ENCODE measurements around the gene CR1L. TPM values are rescaled to one million over a fixed set of nuclear protein-coding genes. Genes with fewer than 3 reads are reported as not detected.
"Not testable (repeated sequence)": the region's sequence is repeated elsewhere in the genome, so short reads cannot be mapped to it uniquely, and the experiment has no call there.

The CR1L gene
- total RNA-seq, 3 donors from 2014 or later (not counting 1 experiment from before 2014, with no cell fraction given): 0.98 TPM; not detected in 2

GRCh38 chr1:207673399-207673798 lies 28.5 kb downstream of the CR1L start:
- Histone ChIP-seq H3K9me3 (ENCODE audit: control insufficient read depth, insufficient read depth, low read length) (no peaks in the 10 kb centered on the region), H3K36me3 (ENCODE audit: control insufficient read depth, insufficient read depth, low read length) (no peaks in the 10 kb centered on the region), H3K27ac (ENCODE audit: low read length) (no peak overlapping the region), H3K27me3 (ENCODE audit: control insufficient read depth, insufficient read depth, low read length) (peaks cover 5% of the 10 kb centered on the region), H3K4me1 (ENCODE audit: control insufficient read depth, insufficient read depth, low read length) (no peaks in the 10 kb centered on the region), H3K4me3 (ENCODE audit: low read length) (no peak overlapping the region)
- Mint-ChIP-seq H3K27ac (no peak overlapping the region), H3K4me3 (no peak overlapping the region), H3K27me3 (ENCODE audit: low read depth in 2 of 2) (peaks cover 37 to 48% of the 10 kb centered on the region in 2 donors), H3K9me3 (no peaks in the 10 kb centered on the region), H3K36me3 (no peaks in the 10 kb centered on the region), H3K4me1 (no peaks in the 10 kb centered on the region)
- ATAC-seq (no peak), DNase-seq (no peak)
- TF ChIP-seq CTCF (IDR thresholded peaks at IDR 0.05): no peak
- 81% methylated on average over 5 of the region's 6 CpGs for WGBS (ENCODE audit: insufficient coverage)
- intact Hi-C loops (cut with micrococcal nuclease): no loop called here

GRCh38 chr1:207676153-207676552 lies 31.2 kb downstream of the CR1L start:
- TF ChIP-seq CTCF (IDR thresholded peaks at IDR 0.05): no peak

GRCh38 chr1:207680590-207681388 lies 35.9 kb downstream of the CR1L start:
- H3K4me1 Mint-ChIP-seq; H3K4me3 Mint-ChIP-seq; H3K4me3 ChIP-seq (ENCODE audit: low read length); H3K27ac ChIP-seq (ENCODE audit: low read length); intact Hi-C loops (cut with micrococcal nuclease); H3K36me3 Mint-ChIP-seq; H3K9me3 Mint-ChIP-seq; ATAC-seq; H3K9me3 ChIP-seq (ENCODE audit: control insufficient read depth, insufficient read depth, low read length); H3K4me1 ChIP-seq (ENCODE audit: control insufficient read depth, insufficient read depth, low read length); H3K36me3 ChIP-seq (ENCODE audit: control insufficient read depth, insufficient read depth, low read length); H3K27me3 ChIP-seq (ENCODE audit: control insufficient read depth, insufficient read depth, low read length); DNase-seq; H3K27ac Mint-ChIP-seq: not testable (repeated sequence)
- 92% methylated on average over 4 of the region's 6 CpGs for WGBS (ENCODE audit: insufficient coverage)
- peaks cover 14 to 17% of the 10 kb centered on the region in 2 donors for H3K27me3 Mint-ChIP-seq (ENCODE audit: low read depth in 2 of 2)

More at GRCh38 chr1:207676153-207676552, 31.2 kb downstream of the CR1L start:
- DNase-seq (no peak), ATAC-seq (no peak)
- Histone ChIP-seq H3K4me1 (ENCODE audit: control insufficient read depth, insufficient read depth, low read length) (no peaks in the 10 kb centered on the region), H3K9me3 (ENCODE audit: control insufficient read depth, insufficient read depth, low read length) (no peaks in the 10 kb centered on the region), H3K27me3 (ENCODE audit: control insufficient read depth, insufficient read depth, low read length) (peaks cover 2% of the 10 kb centered on the region), H3K4me3 (ENCODE audit: low read length) (no peak overlapping the region), H3K36me3 (ENCODE audit: control insufficient read depth, insufficient read depth, low read length) (no peaks in the 10 kb centered on the region), H3K27ac (ENCODE audit: low read length) (no peak overlapping the region)
- 77% methylated on average over 4 of the region's 4 CpGs for WGBS (ENCODE audit: insufficient coverage)
- no peaks in the 10 kb centered on the region for H3K4me1 Mint-ChIP-seq
- H3K9me3 Mint-ChIP-seq: no peaks in the 10 kb centered on the region
- no peak overlapping the region for H3K27ac Mint-ChIP-seq
- intact Hi-C loops (cut with micrococcal nuclease): no loop called here
- H3K27me3 Mint-ChIP-seq (ENCODE audit: low read depth in 2 of 2): peaks cover 32 to 33% of the 10 kb centered on the region in 2 donors
- no peaks in the 10 kb centered on the region for H3K36me3 Mint-ChIP-seq
- no peak overlapping the region for H3K4me3 Mint-ChIP-seq

- H3K27me3 ChIP-seq (ENCODE audit: control insufficient read depth, insufficient read depth, low read length); H3K4me1 ChIP-seq (ENCODE audit: control insufficient read depth, insufficient read depth, low read length); H3K4me3 ChIP-seq (ENCODE audit: low read length); ATAC-seq; intact Hi-C loops (cut with micrococcal nuclease); H3K27ac ChIP-seq (ENCODE audit: low read length); H3K36me3 Mint-ChIP-seq; H3K4me3 Mint-ChIP-seq; DNase-seq; H3K9me3 Mint-ChIP-seq; H3K36me3 ChIP-seq (ENCODE audit: control insufficient read depth, insufficient read depth, low read length); H3K4me1 Mint-ChIP-seq; H3K9me3 ChIP-seq (ENCODE audit: control insufficient read depth, insufficient read depth, low read length); H3K27ac Mint-ChIP-seq: not testable (repeated sequence)
- peaks cover 7 to 18% of the 10 kb centered on the region in 2 donors for H3K27me3 Mint-ChIP-seq (ENCODE audit: low read depth in 2 of 2)
- WGBS (ENCODE audit: insufficient coverage): 92% methylated on average over 6 of the region's 6 CpGs
Measured at GRCh38 chr1:207682872-207683434, 38.0 kb downstream of the CR1L start.

- WGBS (ENCODE audit: insufficient coverage): 94% methylated on average over 4 of the region's 4 CpGs
- H3K4me3 Mint-ChIP-seq; H3K27ac ChIP-seq (ENCODE audit: low read length); H3K4me3 ChIP-seq (ENCODE audit: low read length); H3K27me3 ChIP-seq (ENCODE audit: control insufficient read depth, insufficient read depth, low read length); H3K4me1 Mint-ChIP-seq; DNase-seq; H3K4me1 ChIP-seq (ENCODE audit: control insufficient read depth, insufficient read depth, low read length); H3K36me3 Mint-ChIP-seq; H3K27ac Mint-ChIP-seq; ATAC-seq; H3K9me3 ChIP-seq (ENCODE audit: control insufficient read depth, insufficient read depth, low read length); H3K9me3 Mint-ChIP-seq; intact Hi-C loops (cut with micrococcal nuclease); H3K36me3 ChIP-seq (ENCODE audit: control insufficient read depth, insufficient read depth, low read length): not testable (repeated sequence)
- peaks cover 27% of the 10 kb centered on the region in 2 donors for H3K27me3 Mint-ChIP-seq (ENCODE audit: low read depth in 2 of 2)
Measured at GRCh38 chr1:207690551-207690950, 45.6 kb downstream of the CR1L start.
